ENCODE measurements around the gene AKAP13. TPM values are rescaled to one million over a fixed set of nuclear protein-coding genes. Genes with fewer than 3 reads are reported as not detected.

Gene AKAP13
- total and polyA plus RNA-seq, 7 donors, result 21.6 to 142 (median 98.5) TPM

DNA sequence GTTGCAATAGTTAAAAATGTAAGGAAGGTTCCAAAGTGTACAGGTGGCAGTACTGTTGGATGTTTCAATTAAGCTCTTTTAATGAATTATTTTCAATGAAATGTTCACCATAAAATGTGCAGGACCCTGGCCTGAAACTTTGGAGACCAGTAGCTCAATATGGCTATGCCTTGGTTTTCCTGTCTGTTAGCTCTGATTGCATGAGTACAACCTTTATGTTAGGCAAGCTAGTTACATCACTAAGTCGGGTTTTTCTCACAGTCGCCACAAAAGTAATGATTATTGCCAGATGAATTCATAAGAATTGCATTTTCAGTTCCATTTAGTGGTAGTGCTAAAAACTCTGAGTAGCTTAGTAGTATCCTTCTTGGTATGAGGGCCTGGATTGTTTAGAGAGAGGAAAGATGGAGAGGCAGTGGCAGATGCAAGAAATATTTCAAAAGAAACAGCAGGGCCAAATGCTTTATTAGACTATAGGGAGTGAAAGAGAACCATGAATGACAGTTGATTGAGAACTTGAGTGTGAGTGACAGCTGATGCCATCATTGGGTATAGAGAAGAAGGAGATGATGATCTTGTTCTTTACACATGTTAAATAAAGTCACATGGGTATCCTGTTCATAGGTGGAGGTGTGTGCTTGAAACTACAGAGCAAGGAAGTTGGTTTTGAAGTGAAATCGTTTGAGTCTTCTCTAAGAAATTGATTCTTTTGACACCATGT, 109.5 kb downstream of the AKAP13 start:
- TF ChIP-seq POLR2AphosphoS5 (IDR thresholded peaks at IDR 0.05) (no peak), EP300 (IDR thresholded peaks at IDR 0.05) (no peak), POLR2A (IDR thresholded peaks at IDR 0.05) (no peak)
- TF ChIP-seq, protein P1, sequence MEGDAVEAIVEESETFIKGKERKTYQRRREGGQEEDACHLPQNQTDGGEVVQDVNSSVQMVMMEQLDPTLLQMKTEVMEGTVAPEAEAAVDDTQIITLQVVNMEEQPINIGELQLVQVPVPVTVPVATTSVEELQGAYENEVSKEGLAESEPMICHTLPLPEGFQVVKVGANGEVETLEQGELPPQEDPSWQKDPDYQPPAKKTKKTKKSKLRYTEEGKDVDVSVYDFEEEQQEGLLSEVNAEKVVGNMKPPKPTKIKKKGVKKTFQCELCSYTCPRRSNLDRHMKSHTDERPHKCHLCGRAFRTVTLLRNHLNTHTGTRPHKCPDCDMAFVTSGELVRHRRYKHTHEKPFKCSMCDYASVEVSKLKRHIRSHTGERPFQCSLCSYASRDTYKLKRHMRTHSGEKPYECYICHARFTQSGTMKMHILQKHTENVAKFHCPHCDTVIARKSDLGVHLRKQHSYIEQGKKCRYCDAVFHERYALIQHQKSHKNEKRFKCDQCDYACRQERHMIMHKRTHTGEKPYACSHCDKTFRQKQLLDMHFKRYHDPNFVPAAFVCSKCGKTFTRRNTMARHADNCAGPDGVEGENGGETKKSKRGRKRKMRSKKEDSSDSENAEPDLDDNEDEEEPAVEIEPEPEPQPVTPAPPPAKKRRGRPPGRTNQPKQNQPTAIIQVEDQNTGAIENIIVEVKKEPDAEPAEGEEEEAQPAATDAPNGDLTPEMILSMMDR (IDR thresholded peaks at IDR 0.05), result no peak
- H3K4me1 ChIP-seq, result peaks cover 0 to 42% (median 26%) of the 10 kb centered on the region in 4 donors
- no peaks in the 10 kb centered on the region for H3K9me3 ChIP-seq
- no peaks in the 10 kb centered on the region for H3K27me3 ChIP-seq
- no peak overlapping the region for H3K4me3 ChIP-seq
- 75 to 78% methylated on average over 3 of the region's 3 CpGs for WGBS, 2 donors
- no peaks in the 10 kb centered on the region for H3K36me3 ChIP-seq
- no peak for DNase-seq
- intact Hi-C loops (cut with DNase I), result loop anchor here (5.0 kb wide), 1 partner anchor 108 kb away; the partner anchor contains the start of gene AKAP13
- no peak overlapping the region for H3K27ac ChIP-seq

DNA sequence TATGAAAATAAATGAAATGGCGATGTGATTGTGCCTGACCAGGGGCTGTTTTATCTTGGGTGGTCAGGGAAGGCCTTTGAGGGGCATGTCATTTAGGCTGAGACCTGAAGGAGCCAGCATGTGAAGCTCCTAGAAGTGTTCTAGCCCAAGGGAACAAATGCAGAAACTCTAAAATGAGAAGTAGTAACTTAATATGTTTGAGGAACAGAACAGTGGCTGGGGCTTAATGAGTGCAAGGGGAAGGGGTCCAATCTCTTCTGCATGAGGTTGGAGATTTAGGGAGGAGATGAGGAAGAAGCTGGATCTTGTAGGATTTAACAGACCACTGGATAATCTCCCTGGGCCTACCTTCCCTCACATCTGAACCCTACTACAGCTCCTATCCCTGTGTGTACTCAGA, 110.5 kb downstream of the AKAP13 start:
- Histone ChIP-seq H3K9me3 (no peaks in the 10 kb centered on the region), H3K36me3 (no peaks in the 10 kb centered on the region), H3K27ac (no peak overlapping the region), H3K4me1 (peaks cover 0 to 41% (median 26%) of the 10 kb centered on the region in 4 donors), H3K27me3 (no peaks in the 10 kb centered on the region), H3K4me3 (no peak overlapping the region)
- no peak for DNase-seq
- TF ChIP-seq, protein P1 (IDR thresholded peaks at IDR 0.05), result no peak
- no peak for TF ChIP-seq POLR2A (IDR thresholded peaks at IDR 0.05)
- no peak for TF ChIP-seq EP300 (IDR thresholded peaks at IDR 0.05)
- no peak for TF ChIP-seq POLR2AphosphoS5 (IDR thresholded peaks at IDR 0.05)
- intact Hi-C loops (cut with DNase I), result no loop called here
- WGBS, 2 donors, result 89 to 95% methylated on average over 1 of the region's 1 CpG

DNA sequence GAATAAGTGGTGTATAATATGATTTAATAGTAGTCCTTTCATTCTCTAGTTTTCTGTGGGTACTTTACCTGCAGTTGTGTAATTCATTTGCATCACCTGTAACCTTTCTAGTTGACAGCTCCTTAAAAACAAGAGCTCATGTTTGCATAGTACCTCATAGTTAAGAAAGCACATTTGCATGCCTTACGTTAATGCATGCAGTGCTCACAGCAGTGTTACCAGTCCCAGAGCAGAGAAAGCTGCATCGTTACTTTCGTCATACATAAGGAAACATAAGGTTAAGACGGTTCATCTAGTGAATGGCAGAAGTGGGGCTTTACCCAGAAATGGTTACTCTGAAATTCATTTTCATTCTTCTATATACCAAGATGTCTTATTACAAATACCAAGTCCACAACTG, 111.3 kb downstream of the AKAP13 start:
- no peak for DNase-seq
- no peaks in the 10 kb centered on the region for H3K36me3 ChIP-seq
- intact Hi-C loops (cut with DNase I), result no loop called here
- H3K9me3 ChIP-seq, result no peaks in the 10 kb centered on the region
- no peak for TF ChIP-seq POLR2AphosphoS5 (IDR thresholded peaks at IDR 0.05)
- H3K4me1 ChIP-seq, result peaks cover 0 to 44% (median 30%) of the 10 kb centered on the region in 4 donors
- H3K27me3 ChIP-seq, result no peaks in the 10 kb centered on the region
- WGBS, 2 donors, result 89 to 95% methylated on average over 4 of the region's 4 CpGs
- no peak overlapping the region for H3K27ac ChIP-seq
- H3K4me3 ChIP-seq, result no peak overlapping the region

DNA sequence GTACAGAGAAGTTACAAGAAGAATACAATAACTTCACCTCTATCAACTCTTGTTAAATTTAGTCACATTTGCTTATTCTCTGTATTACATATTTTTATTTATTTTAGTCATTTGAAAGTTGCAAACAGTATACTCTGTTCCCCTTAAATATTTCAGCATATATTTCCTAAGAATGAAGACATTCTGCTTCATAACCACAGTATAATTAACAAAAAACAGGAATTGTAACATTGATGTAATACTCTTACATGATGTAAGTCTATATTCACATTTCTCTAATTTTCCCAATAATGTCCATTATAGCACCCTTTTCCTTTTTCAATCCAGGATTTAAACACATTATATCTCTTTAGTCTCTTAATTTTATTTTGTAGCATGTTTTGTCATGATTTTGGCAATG, 112.0 kb downstream of the AKAP13 start:
- no peak for TF ChIP-seq EP300 (IDR thresholded peaks at IDR 0.05)
- TF ChIP-seq POLR2AphosphoS5 (IDR thresholded peaks at IDR 0.05), result no peak
- no peak for TF ChIP-seq POLR2A (IDR thresholded peaks at IDR 0.05)
- TF ChIP-seq, protein P1 (IDR thresholded peaks at IDR 0.05), result no peak
- H3K27ac ChIP-seq, result no peak overlapping the region
- H3K4me1 ChIP-seq, result peaks cover 0 to 51% (median 31%) of the 10 kb centered on the region in 4 donors
- H3K4me3 ChIP-seq, result no peak overlapping the region
- DNase-seq, result no peak
- H3K36me3 ChIP-seq, result no peaks in the 10 kb centered on the region
- H3K27me3 ChIP-seq, result no peaks in the 10 kb centered on the region
- intact Hi-C loops (cut with DNase I), result no loop called here
- no peaks in the 10 kb centered on the region for H3K9me3 ChIP-seq

DNA sequence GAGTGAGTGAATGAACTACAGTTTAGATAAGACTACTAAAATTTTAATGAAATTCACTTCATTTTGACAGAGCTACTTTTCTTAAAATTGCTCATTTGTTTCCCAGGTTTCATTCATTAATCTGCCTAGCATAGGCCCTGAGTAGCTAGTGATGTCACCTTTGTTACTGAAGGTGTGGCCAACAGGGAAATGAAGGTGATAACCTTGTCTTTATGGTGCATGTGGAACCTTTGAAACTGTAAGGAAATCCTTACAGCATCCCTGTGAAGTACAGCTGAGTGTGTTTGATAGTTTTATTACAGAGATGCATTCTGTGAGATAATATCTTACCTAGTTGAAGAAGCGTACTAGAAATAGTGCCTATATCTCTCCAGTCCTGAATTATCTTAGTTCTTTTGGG, 112.9 kb downstream of the AKAP13 start:
- no peaks in the 10 kb centered on the region for H3K9me3 ChIP-seq
- intact Hi-C loops (cut with DNase I), result no loop called here
- H3K4me1 ChIP-seq, result peaks cover 0 to 54% (median 31%) of the 10 kb centered on the region in 4 donors
- H3K36me3 ChIP-seq, result no peaks in the 10 kb centered on the region
- no peak overlapping the region for H3K4me3 ChIP-seq
- WGBS, 2 donors, result 24 to 69% methylated on average over 1 of the region's 1 CpG
- no peak overlapping the region for H3K27ac ChIP-seq
- DNase-seq, result no peak
- TF ChIP-seq POLR2A (IDR thresholded peaks at IDR 0.05) (no peak), POLR2AphosphoS5 (IDR thresholded peaks at IDR 0.05) (no peak), EP300 (IDR thresholded peaks at IDR 0.05) (no peak)
- TF ChIP-seq, protein P1 (IDR thresholded peaks at IDR 0.05), result no peak
- H3K27me3 ChIP-seq, result no peaks in the 10 kb centered on the region
